Testis (tissue), 2 donors: Measurements from ENCODE around the gene TBCA.

Source experiments
- POLR2A ChIP-seq: fragments of 450-650 bp; IDR thresholded peaks from one replicate; pipeline ENCODE4 v1.6.1; 2017; ENCODE audit warnings: antibody characterized with exemption, mild to moderate bottlenecking, moderate library complexity
- TF ChIP-seq, protein P1 (sequence below), 3 experiments: fragments of 450-650 bp in 2 of 3; fragments of 200-600 bp in 1 of 3; sonication (generic) in 1 of 3; IDR thresholded peaks; one replicate each; pipeline ENCODE4 v1.5.1; 2016 to 2019; ENCODE audit warnings: antibody characterized with exemption in 3 of 3, mild to moderate bottlenecking in 2 of 3, moderate library complexity in 1 of 3

DNA sequence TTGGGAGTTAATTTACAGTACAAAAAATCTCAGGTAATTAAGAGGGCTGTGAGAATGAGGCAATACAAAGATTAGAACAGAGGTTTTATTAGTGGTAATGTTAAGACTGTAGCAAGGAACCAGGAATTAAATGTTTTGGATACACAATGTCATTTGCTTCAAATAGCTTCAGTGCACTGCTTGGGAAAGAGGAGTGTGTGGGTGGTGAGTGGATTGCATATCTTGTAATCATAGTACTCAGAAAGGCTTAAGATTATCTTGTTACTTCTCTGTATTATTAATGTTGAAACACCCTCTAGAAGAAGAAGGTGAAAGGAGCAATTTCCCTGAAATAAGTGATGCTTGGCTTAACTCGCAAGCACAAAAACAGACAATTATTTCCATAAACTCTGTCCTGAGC is 21.0 kb upstream of the TBCA start:
- TF ChIP-seq, protein P1, sequence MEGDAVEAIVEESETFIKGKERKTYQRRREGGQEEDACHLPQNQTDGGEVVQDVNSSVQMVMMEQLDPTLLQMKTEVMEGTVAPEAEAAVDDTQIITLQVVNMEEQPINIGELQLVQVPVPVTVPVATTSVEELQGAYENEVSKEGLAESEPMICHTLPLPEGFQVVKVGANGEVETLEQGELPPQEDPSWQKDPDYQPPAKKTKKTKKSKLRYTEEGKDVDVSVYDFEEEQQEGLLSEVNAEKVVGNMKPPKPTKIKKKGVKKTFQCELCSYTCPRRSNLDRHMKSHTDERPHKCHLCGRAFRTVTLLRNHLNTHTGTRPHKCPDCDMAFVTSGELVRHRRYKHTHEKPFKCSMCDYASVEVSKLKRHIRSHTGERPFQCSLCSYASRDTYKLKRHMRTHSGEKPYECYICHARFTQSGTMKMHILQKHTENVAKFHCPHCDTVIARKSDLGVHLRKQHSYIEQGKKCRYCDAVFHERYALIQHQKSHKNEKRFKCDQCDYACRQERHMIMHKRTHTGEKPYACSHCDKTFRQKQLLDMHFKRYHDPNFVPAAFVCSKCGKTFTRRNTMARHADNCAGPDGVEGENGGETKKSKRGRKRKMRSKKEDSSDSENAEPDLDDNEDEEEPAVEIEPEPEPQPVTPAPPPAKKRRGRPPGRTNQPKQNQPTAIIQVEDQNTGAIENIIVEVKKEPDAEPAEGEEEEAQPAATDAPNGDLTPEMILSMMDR (IDR thresholded peaks at IDR 0.05): no peak
- no peak for TF ChIP-seq POLR2A
